ENCODE data around the gene DDX42. TPM values are rescaled to one million over a fixed set of nuclear protein-coding genes. Genes with fewer than 3 reads are reported as not detected.
A peak's percentile ranks its signal among the peaks of the same experiment; 100 is the strongest.

Gene DDX42
- total RNA-seq, 1 donor from 2014 or later: 90.4 TPM

DNA sequence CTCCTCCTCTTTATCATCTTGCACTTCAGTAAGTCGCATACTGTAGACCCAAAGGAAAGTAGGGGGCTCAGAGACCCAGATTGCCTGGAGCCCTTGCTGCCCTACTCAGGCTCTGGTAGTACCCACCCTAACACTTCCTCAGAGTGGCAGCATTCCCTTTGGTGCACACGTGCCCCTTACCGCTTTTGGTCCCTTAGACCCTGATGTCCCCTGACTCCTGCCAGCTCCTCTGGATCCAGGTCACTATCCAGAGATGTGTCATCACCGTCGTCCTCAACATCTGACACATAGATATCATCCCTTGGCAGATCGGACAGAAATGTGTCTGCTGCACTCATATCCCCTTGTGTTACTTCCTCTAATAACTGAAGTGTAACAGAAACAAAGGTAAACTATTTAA is 47.8 kb downstream of the DDX42 start:
- DNase-seq (ENCODE audit: low spot score): no peak

DNA sequence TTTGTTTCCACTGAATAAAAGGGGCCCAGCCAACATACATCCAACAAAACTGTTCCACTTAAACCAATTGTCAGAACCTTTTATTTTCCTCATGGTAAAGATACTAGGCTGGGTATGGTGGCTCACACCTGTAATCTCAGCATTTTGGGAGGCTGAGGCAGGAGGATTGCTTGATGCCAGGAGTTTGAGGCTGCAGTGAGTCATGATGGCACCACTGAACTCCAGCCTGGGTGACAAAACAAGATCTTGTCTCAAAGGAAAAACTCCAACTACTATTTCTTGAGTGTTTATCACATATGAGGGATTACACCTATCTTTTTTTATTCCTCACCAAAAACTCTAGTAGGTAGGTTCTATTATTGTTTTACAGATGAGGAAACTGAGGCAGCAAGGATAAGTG is 48.6 kb downstream of the DDX42 start:
- no peak for DNase-seq (ENCODE audit: low spot score)

DNA sequence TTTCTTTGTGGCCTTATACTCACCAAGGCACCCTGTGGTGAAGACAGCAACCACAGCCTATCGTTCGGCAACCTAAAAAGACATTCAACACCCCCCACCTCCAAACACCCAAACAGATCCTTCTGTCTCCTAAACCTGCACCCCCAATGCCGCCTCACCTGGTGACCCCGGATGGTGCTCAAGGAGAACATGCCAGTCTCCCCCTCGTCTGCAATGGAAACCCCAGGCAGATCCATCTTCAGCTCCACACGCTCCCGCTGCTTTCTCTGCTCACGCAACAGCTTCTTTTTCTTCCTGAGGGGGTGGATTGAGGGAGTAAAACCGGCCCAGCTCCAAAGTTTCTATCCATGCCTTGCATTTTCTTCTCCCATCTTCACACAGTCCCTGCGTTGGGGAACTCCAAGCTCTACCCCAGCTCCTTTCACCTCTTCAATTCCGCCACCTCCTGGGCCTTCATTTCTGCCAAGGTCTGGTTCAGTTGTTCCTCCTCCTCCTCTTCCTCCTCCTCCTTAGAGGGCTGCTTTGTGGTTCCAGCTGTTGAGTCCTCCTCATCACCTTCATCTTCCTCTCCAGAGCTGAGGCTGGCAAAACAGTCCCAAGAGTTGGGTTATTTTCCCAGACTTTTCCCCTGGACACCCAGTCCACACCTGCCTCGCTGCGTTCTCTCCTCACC is 49.8 kb downstream of the DDX42 start:
- DNase-seq (ENCODE audit: low spot score): no peak

GRCh38 chr17:63824362-63824761 is 50.4 kb downstream of the DDX42 start:
- DNase-seq (ENCODE audit: low spot score): no peak

- no peak for DNase-seq (ENCODE audit: low spot score)
These were observed 52.6 kb downstream of the DDX42 start for GRCh38 chr17:63826468-63827001.

- peak; percentile 96 for DNase-seq (ENCODE audit: low spot score)
These were observed 53.2 kb downstream of the DDX42 start, which contains the start of the genes FTSJ3 and PSMC5 for GRCh38 chr17:63827002-63827800. Gene FTSJ3 (minus strand): TSS chr17:63827663. CDS start chr17:63826902, 761 bp downstream. Gene PSMC5 (plus strand): TSS chr17:63827431. CDS start chr17:63827491, 60 bp downstream.

- no peak for DNase-seq (ENCODE audit: low spot score)
These were observed 53.8 kb downstream of the DDX42 start for GRCh38 chr17:63827801-63828221.

- DNase-seq (ENCODE audit: low spot score): no peak
These were observed 55.0 kb downstream of the DDX42 start for GRCh38 chr17:63828936-63829335.

DNA sequence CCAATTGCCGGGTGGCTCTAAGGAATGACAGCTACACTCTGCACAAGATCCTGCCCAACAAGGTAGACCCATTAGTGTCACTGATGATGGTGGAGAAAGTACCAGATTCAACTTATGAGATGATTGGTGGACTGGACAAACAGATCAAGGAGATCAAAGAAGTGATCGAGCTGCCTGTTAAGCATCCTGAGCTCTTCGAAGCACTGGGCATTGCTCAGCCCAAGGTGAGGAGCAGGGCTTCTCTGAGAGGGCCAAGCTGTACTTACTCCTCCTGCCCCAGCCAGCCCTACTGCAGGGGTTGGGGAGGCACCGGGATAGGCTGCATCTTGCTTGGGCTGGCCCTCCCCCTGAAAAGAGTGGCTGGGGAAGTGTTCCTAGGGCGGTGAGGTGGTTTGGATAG is 56.3 kb downstream of the DDX42 start:
- DNase-seq (ENCODE audit: low spot score): no peak

GRCh38 chr17:63830904-63831491 is 57.0 kb downstream of the DDX42 start:
- no peak for DNase-seq (ENCODE audit: low spot score)

- no peak for DNase-seq (ENCODE audit: low spot score)
These were observed 57.5 kb downstream of the DDX42 start for GRCh38 chr17:63831505-63831904.

- DNase-seq (ENCODE audit: low spot score): no peak
These were observed 58.0 kb downstream of the DDX42 start for GRCh38 chr17:63832014-63832413.

- no peak for DNase-seq (ENCODE audit: low spot score)
These were observed 58.5 kb downstream of the DDX42 start for GRCh38 chr17:63832455-63832854.

GRCh38 chr17:63833026-63833740 is 59.2 kb downstream of the DDX42 start:
- DNase-seq (ENCODE audit: low spot score): no peak

DNA sequence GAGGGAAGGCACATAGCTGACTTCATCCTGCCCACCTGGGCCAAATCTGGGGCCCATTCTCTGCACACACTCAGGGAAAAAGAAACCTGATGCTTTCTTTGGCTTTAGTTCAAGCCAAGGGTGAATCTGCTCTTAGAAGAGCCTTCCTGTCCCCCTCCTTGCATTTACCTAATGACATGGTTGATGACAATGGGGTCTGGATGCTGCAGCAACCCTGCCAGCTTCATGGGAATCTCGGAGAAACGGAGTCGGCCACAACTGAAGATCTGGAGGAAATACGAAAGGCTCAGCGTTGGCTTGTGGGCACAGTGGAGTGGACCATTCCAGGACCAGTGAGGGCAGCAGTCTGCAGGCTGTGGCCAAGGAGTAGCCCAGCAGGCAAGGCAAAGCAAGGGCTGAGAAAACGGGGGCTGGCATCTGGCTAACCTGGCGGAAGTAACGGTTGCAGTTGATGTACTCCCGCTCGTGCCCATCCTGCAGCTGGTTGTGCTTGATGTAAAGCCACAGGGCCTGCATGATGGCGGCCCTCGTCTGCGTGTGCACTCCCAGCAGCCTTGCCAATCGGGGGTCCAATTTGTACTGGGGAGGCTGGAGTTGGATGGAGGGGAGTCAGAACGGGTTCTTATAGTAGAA is 59.9 kb downstream of the DDX42 start:
- no peak for DNase-seq (ENCODE audit: low spot score)

DNA sequence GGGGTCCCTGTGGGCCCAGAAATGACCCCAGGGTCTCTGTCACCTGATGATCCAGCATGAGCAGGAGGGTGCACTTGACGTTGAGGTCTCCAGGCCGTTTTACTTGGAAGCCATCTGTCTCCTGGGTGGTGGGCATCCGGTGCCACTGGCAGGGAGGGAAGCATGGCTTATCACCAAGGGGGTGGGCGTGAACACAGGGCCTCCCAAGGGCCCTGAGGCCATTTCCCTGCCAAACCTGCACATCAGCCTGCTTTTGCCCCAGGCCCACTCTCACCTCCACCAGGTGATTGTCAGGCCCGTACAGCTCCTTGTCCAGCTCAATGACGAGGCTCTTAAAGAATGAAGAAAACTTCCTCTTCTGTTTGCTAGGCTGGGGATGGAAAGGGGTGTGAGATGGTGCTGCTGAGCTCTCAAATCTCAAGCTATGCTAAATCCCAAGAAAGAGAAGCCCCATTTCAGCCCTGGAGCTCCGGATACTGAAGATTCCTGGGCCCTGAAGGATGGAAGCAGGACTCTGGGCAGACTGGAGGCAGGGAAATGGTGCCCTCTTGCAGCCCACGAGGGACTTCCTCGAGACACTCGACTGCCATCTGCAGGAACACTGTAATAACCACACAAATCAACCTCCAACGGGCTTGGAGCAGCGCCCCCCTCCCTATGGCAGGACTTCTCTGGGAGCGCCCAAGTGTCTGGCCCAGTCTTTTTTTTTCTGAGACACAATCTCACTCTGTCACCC is 60.6 kb downstream of the DDX42 start:
- DNase-seq (ENCODE audit: low spot score): peak; percentile 58

- no peak for DNase-seq (ENCODE audit: low spot score)
These were observed 61.3 kb downstream of the DDX42 start for GRCh38 chr17:63835167-63835720.

- DNase-seq (ENCODE audit: low spot score): no peak
These were observed 62.8 kb downstream of the DDX42 start for GRCh38 chr17:63836811-63837210.

DNA sequence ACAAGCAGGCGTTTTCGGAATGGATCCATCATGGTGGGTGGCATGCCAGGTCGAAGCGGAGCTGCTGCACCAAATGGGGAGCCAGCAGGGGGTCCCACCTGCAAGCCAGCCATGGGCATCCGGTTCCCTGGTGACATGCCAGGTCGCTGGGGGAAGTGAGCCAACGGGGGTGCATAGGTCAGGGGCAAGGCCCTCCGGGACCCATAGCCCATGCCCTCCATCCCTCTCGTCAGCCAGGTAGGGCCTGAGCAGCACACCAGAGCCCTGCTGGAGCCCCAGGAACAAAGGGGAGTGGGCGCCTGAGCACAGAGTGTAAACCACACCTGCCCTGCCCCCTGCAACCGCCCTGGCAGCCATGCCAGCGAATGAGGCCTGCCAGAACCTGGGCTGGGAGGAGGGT is 63.5 kb downstream of the DDX42 start:
- DNase-seq (ENCODE audit: low spot score): no peak

GRCh38 chr17:63837962-63838600 is 64.1 kb downstream of the DDX42 start:
- no peak for DNase-seq (ENCODE audit: low spot score)
